HEK293T (cell line): Measurements from ENCODE around the gene GPR150.

Experiments used
- BHLHE40 ChIP-seq: fragments of 450-650 bp; IDR thresholded peaks from 2 replicates; pipeline ENCODE4 v1.6.1; 2016; ENCODE audit warnings: mild to moderate bottlenecking, moderate library complexity, borderline replicate concordance
- FOXK2 ChIP-seq: fragments of 450-650 bp; IDR thresholded peaks from 2 replicates; pipeline ENCODE4 v1.6.1; 2016; ENCODE audit warnings: mild to moderate bottlenecking
- FOXM1 ChIP-seq: fragments of 450-650 bp; IDR thresholded peaks from 2 replicates; pipeline ENCODE4 v1.6.1; 2017; ENCODE audit warnings: mild to moderate bottlenecking, borderline replicate concordance
- HDGF ChIP-seq: fragments of 450-650 bp; IDR thresholded peaks from 2 replicates; pipeline ENCODE4 v1.6.1; 2017; ENCODE audit warnings: antibody characterized with exemption, borderline replicate concordance

GRCh38 chr5:95606419-95606818, 13.5 kb upstream of the GPR150 start:
- TF ChIP-seq FOXK2 (no peak), FOXM1 (no peak), BHLHE40 (no peak), HDGF (no peak)
